ENCODE measurements around the gene RRN3. TPM values are rescaled to one million over a fixed set of nuclear protein-coding genes. Genes with fewer than 3 reads are reported as not detected.
"Not testable (repeated sequence)": the region's sequence is repeated elsewhere in the genome, so short reads cannot be mapped to it uniquely, and the experiment has no call there.

Gene RRN3
- total RNA-seq, 1 donor from 2014 or later = 29.9 TPM

DNA sequence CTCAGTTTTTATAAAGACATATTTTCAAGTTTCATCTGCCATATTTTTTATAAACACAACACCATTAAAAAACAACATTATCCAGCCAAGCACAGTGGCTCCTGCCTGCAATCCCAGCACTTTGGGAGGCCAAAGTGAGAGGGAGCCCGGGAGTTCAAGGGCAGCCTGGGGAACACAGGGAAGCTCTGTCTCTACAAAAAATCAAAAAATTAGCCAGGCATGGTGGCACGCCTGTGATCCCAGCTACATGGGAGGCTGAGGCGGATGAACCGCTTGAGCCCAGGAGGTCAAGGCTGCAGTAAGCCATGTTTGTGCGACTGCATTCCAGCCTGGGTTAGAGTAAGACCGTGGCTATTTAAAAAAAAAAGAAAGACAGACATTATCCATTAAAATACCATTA lies 21.0 kb downstream of the RRN3 start:
- H3K36me3 Mint-ChIP-seq = peaks cover 29% of the 10 kb centered on the region
- no peaks in the 10 kb centered on the region for H3K9me3 Mint-ChIP-seq
- no peak overlapping the region for H3K27ac Mint-ChIP-seq
- H3K27me3 Mint-ChIP-seq = no peaks in the 10 kb centered on the region
- H3K4me1 Mint-ChIP-seq (ENCODE audit: unreplicated experiment) = no peaks in the 10 kb centered on the region
- H3K4me3 Mint-ChIP-seq = no peak overlapping the region
- no peak for DNase-seq (ENCODE audit: extremely low spot score, unreplicated experiment)
- TF ChIP-seq CTCF (conservative IDR thresholded peaks at IDR 0.05) = no peak

DNA sequence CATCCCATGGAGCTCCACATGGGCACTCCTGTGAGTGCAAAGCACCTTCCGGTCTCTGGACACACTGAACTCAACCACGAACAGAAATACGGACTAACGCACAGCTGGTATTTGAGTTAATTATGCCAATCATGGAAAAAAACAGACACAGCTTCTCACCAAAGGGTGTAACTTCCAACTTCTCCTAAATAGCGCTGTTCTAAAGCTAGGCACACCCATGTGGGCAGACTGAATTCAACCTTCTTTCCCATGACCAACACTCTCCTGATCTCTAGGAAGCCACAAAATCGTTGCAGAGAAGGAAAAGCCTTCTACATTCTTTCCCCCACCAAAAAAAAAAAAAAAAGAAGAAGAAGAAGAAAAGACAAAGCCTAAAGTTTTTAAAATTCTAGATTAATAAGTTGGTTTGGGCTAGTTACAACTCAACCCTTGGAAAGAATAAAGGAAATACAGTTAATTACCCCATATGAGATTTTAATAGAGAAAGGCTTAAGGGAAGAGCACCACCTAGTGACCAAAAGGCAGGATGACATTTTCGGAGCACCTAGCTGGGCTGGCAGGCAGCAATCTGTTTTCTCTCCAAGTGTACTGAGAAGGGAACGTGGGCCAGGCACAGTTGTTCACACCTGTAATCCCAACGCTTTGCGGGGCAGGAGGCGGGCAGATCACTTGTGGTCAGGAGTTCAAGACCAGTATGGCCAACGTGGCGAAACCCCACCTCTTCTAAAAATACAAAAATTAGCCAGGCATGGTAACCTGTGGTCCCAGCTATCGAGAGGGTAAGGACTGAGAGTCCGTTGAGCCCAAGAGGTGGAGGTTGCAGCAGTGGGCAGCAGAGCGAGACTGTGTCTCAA lies 21.9 kb downstream of the RRN3 start:
- not testable (repeated sequence) for H3K27me3 Mint-ChIP-seq; H3K4me1 Mint-ChIP-seq (ENCODE audit: unreplicated experiment); H3K4me3 Mint-ChIP-seq; DNase-seq (ENCODE audit: extremely low spot score, unreplicated experiment); H3K9me3 Mint-ChIP-seq
- Mint-ChIP-seq H3K27ac (peak overlapping the region; percentile 16), H3K36me3 (peaks cover 24% of the 10 kb centered on the region)
- peak; percentile 68 for TF ChIP-seq CTCF (conservative IDR thresholded peaks at IDR 0.05)

GRCh38 chr16:15071013-15071412 lies 23.1 kb downstream of the RRN3 start:
- H3K36me3 Mint-ChIP-seq = peaks cover 18% of the 10 kb centered on the region
- not testable (repeated sequence) for H3K27ac Mint-ChIP-seq; H3K4me3 Mint-ChIP-seq; H3K9me3 Mint-ChIP-seq; H3K27me3 Mint-ChIP-seq; H3K4me1 Mint-ChIP-seq (ENCODE audit: unreplicated experiment); DNase-seq (ENCODE audit: extremely low spot score, unreplicated experiment)

DNA sequence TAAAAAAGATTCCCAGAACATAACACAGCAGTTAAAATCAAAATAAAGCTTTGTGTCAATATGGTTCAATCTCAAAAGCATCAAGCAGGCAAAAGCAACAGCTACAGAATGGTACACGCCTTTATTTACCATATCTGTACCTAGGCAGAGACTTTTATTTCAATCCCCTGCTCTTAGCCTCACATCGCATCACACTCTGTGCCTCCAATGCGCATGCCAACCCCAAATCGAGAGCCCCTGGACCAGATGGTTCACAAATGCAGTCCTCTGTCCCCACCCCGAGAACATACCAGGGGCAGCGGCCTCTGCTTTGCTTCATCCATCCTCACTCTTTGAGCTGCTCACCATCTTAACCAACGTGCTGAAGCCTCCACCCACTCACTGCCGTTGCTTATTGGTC lies 27.4 kb downstream of the RRN3 start:
- not testable (repeated sequence) for H3K27me3 Mint-ChIP-seq; H3K9me3 Mint-ChIP-seq; H3K27ac Mint-ChIP-seq; DNase-seq (ENCODE audit: extremely low spot score, unreplicated experiment); H3K4me1 Mint-ChIP-seq (ENCODE audit: unreplicated experiment); H3K4me3 Mint-ChIP-seq
- H3K36me3 Mint-ChIP-seq = peaks cover 15% of the 10 kb centered on the region

DNA sequence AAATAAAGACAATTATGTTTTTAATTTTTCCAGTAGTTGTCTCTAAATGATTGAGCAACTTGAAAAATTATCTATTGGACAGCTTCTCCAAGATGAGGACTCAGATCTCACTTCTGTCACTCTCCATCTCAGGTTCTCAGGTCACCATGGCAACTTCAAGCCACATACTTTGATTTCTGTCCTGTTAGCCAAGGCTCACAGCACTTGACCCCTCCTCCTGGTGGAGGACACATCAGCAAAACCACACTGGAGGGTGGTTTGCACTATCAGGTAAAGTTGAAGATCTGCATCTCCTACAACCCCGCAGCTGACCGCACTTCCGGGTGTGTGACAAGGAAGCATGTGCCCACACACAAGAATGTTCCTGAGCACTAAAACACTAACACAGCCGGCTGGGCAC lies 28.1 kb downstream of the RRN3 start:
- H3K9me3 Mint-ChIP-seq; H3K27me3 Mint-ChIP-seq; DNase-seq (ENCODE audit: extremely low spot score, unreplicated experiment); H3K4me3 Mint-ChIP-seq; H3K27ac Mint-ChIP-seq; H3K4me1 Mint-ChIP-seq (ENCODE audit: unreplicated experiment): not testable (repeated sequence)
- peaks cover 22% of the 10 kb centered on the region for H3K36me3 Mint-ChIP-seq

DNA sequence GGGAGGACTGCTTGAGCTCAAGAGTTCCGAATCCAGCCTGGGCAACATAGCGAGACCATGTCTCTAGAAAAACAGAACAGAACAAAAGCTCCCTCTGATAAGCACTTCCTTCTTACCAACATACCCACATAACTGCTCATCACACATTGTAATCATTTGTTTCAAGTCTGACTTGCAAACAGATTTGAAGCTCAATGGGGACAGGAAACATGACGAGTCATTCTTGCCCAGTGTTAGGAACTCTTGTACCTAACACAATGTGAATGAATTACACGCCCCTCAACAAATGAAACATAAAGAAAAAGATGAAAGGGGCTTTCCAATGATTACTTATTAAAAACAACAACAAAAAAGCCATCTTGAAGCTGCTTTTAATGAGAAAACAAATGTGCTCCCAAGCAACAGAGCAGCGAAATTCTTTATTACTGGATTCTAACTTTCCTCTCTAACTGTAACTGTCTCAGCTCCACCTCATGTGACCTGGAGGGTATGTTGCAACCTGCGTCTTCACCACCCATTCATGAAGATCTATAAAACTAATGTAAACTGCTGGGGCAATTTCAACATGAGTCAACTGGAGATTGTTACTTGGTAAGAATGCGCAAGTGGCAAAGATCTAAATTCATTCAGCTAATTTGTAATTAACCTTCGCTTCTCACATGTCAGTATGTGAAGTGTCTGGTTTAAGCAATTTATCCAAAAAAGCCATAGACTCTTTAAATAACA lies 31.8 kb downstream of the RRN3 start:
- H3K27me3 Mint-ChIP-seq; H3K4me1 Mint-ChIP-seq (ENCODE audit: unreplicated experiment); H3K27ac Mint-ChIP-seq; H3K4me3 Mint-ChIP-seq; DNase-seq (ENCODE audit: extremely low spot score, unreplicated experiment); H3K9me3 Mint-ChIP-seq: not testable (repeated sequence)
- H3K36me3 Mint-ChIP-seq = peaks cover 29% of the 10 kb centered on the region

DNA sequence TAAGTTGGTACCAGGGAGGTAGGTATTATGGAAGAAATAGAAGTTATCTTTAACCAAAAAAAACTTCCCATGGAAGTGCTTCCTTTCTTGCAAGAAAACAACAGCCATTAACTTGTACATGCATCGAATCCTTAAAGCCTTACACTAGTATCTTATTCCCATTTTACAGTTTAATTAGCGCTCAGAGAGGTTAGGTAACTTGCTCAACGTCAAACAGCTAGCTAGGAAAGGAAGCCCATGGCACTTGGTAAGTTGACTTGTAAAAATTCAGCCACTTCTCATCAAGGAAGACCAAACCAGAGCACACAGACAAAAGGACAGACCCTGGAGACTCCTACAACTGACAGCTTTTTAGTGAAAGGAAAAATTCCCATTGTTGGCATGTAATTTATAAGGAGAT lies 34.7 kb downstream of the RRN3 start:
- no peaks in the 10 kb centered on the region for H3K27me3 Mint-ChIP-seq
- peaks cover 16% of the 10 kb centered on the region for H3K4me1 Mint-ChIP-seq (ENCODE audit: unreplicated experiment)
- DNase-seq (ENCODE audit: extremely low spot score, unreplicated experiment) = no peak
- peaks cover 26% of the 10 kb centered on the region for H3K36me3 Mint-ChIP-seq
- no peak overlapping the region for H3K27ac Mint-ChIP-seq
- no peak for TF ChIP-seq CTCF (conservative IDR thresholded peaks at IDR 0.05)
- H3K9me3 Mint-ChIP-seq = no peaks in the 10 kb centered on the region
- no peak overlapping the region for H3K4me3 Mint-ChIP-seq

Data from type B pancreatic cell (in vitro differentiated cells).